IMR-90 (cell line): ENCODE results near the gene IL37. TPM values are rescaled to one million over a fixed set of nuclear protein-coding genes. Genes with fewer than 3 reads are reported as not detected.

Experiments used
- ATAC-seq: fragments of 200-7000 bp; cut with Tn5 transposase; 2 replicates; pipeline ENCODE4 v1.9.1; 2020; ENCODE audit warnings: low read depth, mild to moderate bottlenecking, moderate library complexity
- BruUV-seq: library from RNA; stranded (reverse); fragments of 400-500 nt; replicated peaks from 2 replicates; lab custom pipeline; 2021; lab: Mats Ljungman, UMichigan
- CTCF ChIA-PET: fragments of 300-600 bp; formaldehyde crosslinking; extraction: SDS; loops from one replicate; lab custom pipeline; 2021; ENCODE audit warnings: antibody characterized with exemption; lab: Yijun Ruan, JAX
- POLR2A ChIA-PET: fragments of 300-600 bp; sonication (Branson Sonifier 250); formaldehyde crosslinking; loops from one replicate; lab custom pipeline; 2022; ENCODE audit warnings: antibody characterized with exemption; ENCODE audit not compliant: unreplicated experiment; lab: Charles Lee
- DNase-seq: peaks from one replicate; pipeline ENCODE4 v3.0.0; 2013
- H2AFZ ChIP-seq: replicated peaks from 2 replicates; pipeline ENCODE3; 2013; ENCODE audit warnings: low read length, mild to moderate bottlenecking; ENCODE audit not compliant: poor library complexity
- H2AK5ac ChIP-seq: 2 replicates; pipeline ENCODE4 v1.6.1; 2013; ENCODE audit warnings: low read depth, low read length, inconsistent platforms
- H2AK9ac ChIP-seq: replicated peaks from 2 replicates; pipeline ENCODE3; 2013; ENCODE audit warnings: mild to moderate bottlenecking, low read depth, low read length, moderate library complexity; ENCODE audit not compliant: poor library complexity
- H2BK120ac ChIP-seq: 2 replicates; pipeline ENCODE4 v1.6.1; 2013; ENCODE audit warnings: low read depth, low read length, inconsistent platforms
- H2BK15ac ChIP-seq: 3 replicates; pipeline ENCODE4 v1.6.1; 2013; ENCODE audit warnings: low read depth, low read length, inconsistent platforms
- H2BK20ac ChIP-seq: 2 replicates; pipeline ENCODE4 v1.6.1; 2013; ENCODE audit warnings: low read depth, mild to moderate bottlenecking, inconsistent platforms, low read length, moderate library complexity
- H2BK5ac ChIP-seq: 2 replicates; pipeline ENCODE4 v1.6.1; 2013; ENCODE audit warnings: mild to moderate bottlenecking, low read depth, low read length, inconsistent platforms; ENCODE audit not compliant: poor library complexity, severe bottlenecking
- H3K14ac ChIP-seq: replicated peaks from 2 replicates; pipeline ENCODE4 v1.6.1; 2013; ENCODE audit warnings: low read depth, low read length, inconsistent platforms
- H3K18ac ChIP-seq: 2 replicates; pipeline ENCODE4 v1.6.1; 2013; ENCODE audit warnings: low read depth, low read length, control low read depth
- H3K23ac ChIP-seq: 2 replicates; pipeline ENCODE4 v1.6.1; 2013; ENCODE audit warnings: low read depth, low read length, inconsistent platforms
- H3K27ac ChIP-seq: 2 replicates; pipeline ENCODE4 v1.5.1; 2013; ENCODE audit warnings: mild to moderate bottlenecking, control low read depth, low read length; ENCODE audit not compliant: insufficient read depth
- H3K27me3 ChIP-seq: 2 replicates; pipeline ENCODE4 v1.6.1; 2013; ENCODE audit warnings: low read length; ENCODE audit not compliant: control insufficient read depth, insufficient read depth
- H3K36me3 ChIP-seq: 2 replicates; pipeline ENCODE4 v1.6.1; 2013; ENCODE audit warnings: low read length, mixed read lengths; ENCODE audit not compliant: control insufficient read depth, insufficient read depth
- H3K4ac ChIP-seq: 2 replicates; pipeline ENCODE4 v1.6.1; 2013; ENCODE audit warnings: low read depth, low read length, inconsistent platforms
- H3K4me1 ChIP-seq: 2 replicates; pipeline ENCODE4 v1.6.1; 2013; ENCODE audit warnings: low read length, mixed read lengths; ENCODE audit not compliant: control insufficient read depth, insufficient read depth
- H3K4me2 ChIP-seq: 2 replicates; pipeline ENCODE4 v1.6.1; 2013; ENCODE audit warnings: low read depth, mild to moderate bottlenecking, control low read depth, low read length, moderate library complexity
- H3K4me3 ChIP-seq: 2 replicates; pipeline ENCODE4 v1.5.1; 2013; ENCODE audit warnings: low read depth, mild to moderate bottlenecking, control low read depth, low read length, moderate library complexity; ENCODE audit not compliant: insufficient read depth
- H3K56ac ChIP-seq: 2 replicates; pipeline ENCODE4 v1.6.1; 2013; ENCODE audit warnings: low read length, inconsistent platforms; ENCODE audit not compliant: insufficient read depth; ENCODE audit errors: extremely low read depth
- H3K79me1 ChIP-seq, 2 experiments: 2 replicates each; pipeline ENCODE4 v1.6.1; 2013; ENCODE audit warnings: low read length in 2 of 2, inconsistent platforms in 1 of 2, low read depth in 1 of 2
- H3K9ac ChIP-seq: 2 replicates; pipeline ENCODE4 v1.6.1; 2013; ENCODE audit warnings: low read depth, low read length, control low read depth
- H3K9me1 ChIP-seq: 2 replicates; pipeline ENCODE4 v1.6.1; 2013; ENCODE audit warnings: low read length, inconsistent platforms; ENCODE audit not compliant: insufficient read depth
- H3K9me3 ChIP-seq: 2 replicates; pipeline ENCODE4 v1.6.1; 2013; ENCODE audit warnings: low read length; ENCODE audit not compliant: control insufficient read depth, insufficient read depth
- H4K20me1 ChIP-seq: 2 replicates; pipeline ENCODE4 v1.6.1; 2013; ENCODE audit warnings: low read length, inconsistent platforms; ENCODE audit not compliant: insufficient read depth
- H4K5ac ChIP-seq: 2 replicates; pipeline ENCODE4 v1.6.1; 2013; ENCODE audit warnings: mild to moderate bottlenecking, low read depth, low read length, control low read depth
- H4K8ac ChIP-seq, 2 experiments: 2 replicates each; pipeline ENCODE4 v1.6.1; 2013; ENCODE audit warnings: low read depth in 2 of 2, low read length in 2 of 2, control low read depth in 1 of 2, inconsistent platforms in 1 of 2
- H4K91ac ChIP-seq: 2 replicates; pipeline ENCODE4 v1.6.1; 2013; ENCODE audit warnings: low read depth, low read length, inconsistent platforms; ENCODE audit not compliant: insufficient read depth
- CHD1 ChIP-seq: IDR thresholded peaks from 2 replicates; pipeline ENCODE4 v1.6.1; 2012; ENCODE audit warnings: low read depth, low read length, improper control_type of control experiment
- WGBS, 2 experiments: methylation state at CpG; one replicate each; pipeline versions ENCODE4 v1.1.5 to v1.1.7; 2013; ENCODE audit warnings: missing lambda C conversion rate in 2 of 2; ENCODE audit not compliant: insufficient read length in 1 of 2; ENCODE audit errors: extremely low coverage in 2 of 2; 5-methylcytosine and 5-hydroxymethylcytosine counted together
- dilution Hi-C: fragments of 300-500 bp; cut with HindIII; formaldehyde crosslinking; loops from one replicate; pipeline ENCODE4 v1.14.3; 2018; ENCODE audit warnings: low sequenced_read_pairs; ENCODE audit not compliant: unreplicated experiment
- in situ Hi-C: fragments of 300-500 bp; cut with MboI; formaldehyde crosslinking; loops from 3 replicates; pipeline ENCODE4 v1.14.3; 2019; ENCODE audit warnings: low sequenced_read_pairs, inconsistent platforms, mixed read lengths
- intact Hi-C: fragments of 100-400 bp; cut with micrococcal nuclease; formaldehyde crosslinking; loops from 2 replicates; pipeline ENCODE4 v1.10.0; 2022
- polyA plus RNA-seq, 3 experiments: library from polyadenylated mRNA; depleted of rRNA; stranded (reverse); fragments of >200 nt; gene quantifications; 2 replicates each; pipeline ENCODE4 v1.2.3, GENCODE V29; 2012; ENCODE audit warnings: low replicate concordance in 1 of 3
- total RNA-seq: library from RNA; depleted of rRNA; stranded (reverse); fragments of >200 nt; gene quantifications from 2 replicates; pipeline ENCODE4 v1.2.3, GENCODE V29; 2012

IL37 gene
- total and polyA plus RNA-seq, 2 of the 4 experiments (the other 2 are of a cell fraction): 0.15 TPM; not detected in 1

- peak overlapping the region; percentile 57 for H4K91ac ChIP-seq
- H3K23ac ChIP-seq: peak overlapping the region; percentile 44
- peaks cover 14% of the 10 kb centered on the region for H3K4me1 ChIP-seq
- no peak overlapping the region for H2AK9ac ChIP-seq
- no peak for ATAC-seq
- no CpG with 5 or more reads among the region's 4 CpGs for WGBS, 2 experiments
- peak overlapping the region; percentile 93; the same call in 1 of the 2 replicates for H2BK20ac ChIP-seq
- in situ Hi-C loops (loop anchor here (10.0 kb wide), 1 partner anchor 122 kb away; no protein-coding TSS in a partner anchor), intact Hi-C loops (no loop called here), dilution Hi-C loops (no loop called here)
- TF ChIP-seq CHD1: no peak
- CTCF ChIA-PET: no interaction called here
- H3K9ac ChIP-seq: no peak overlapping the region
- POLR2A ChIA-PET: no interaction called here
- H2BK120ac ChIP-seq: peak overlapping the region; percentile 90
- H4K20me1 ChIP-seq: no peaks in the 10 kb centered on the region
- DNase-seq: peak; percentile 17
- no peak overlapping the region for H3K4me2 ChIP-seq
- H2AK5ac ChIP-seq: peak overlapping the region; percentile 97
- no peaks in the 10 kb centered on the region; a peak in 1 of 4 replicates for H3K79me1 ChIP-seq
- H3K56ac ChIP-seq: no peak overlapping the region
- peak overlapping the region; percentile 79; the same call in 2 of the 3 replicates for H2BK15ac ChIP-seq
- peak overlapping the region; percentile 64 for H3K14ac ChIP-seq
- no TSS peak for BruUV-seq
- peak overlapping the region; percentile 80 for H2AFZ ChIP-seq
- peak overlapping the region; percentile 70; the same call in 1 of the 2 replicates for H4K5ac ChIP-seq
- H3K9me1 ChIP-seq: peaks cover 15% of the 10 kb centered on the region
- H3K27ac ChIP-seq: no peak overlapping the region; the same call in 1 of the 2 replicates
- H3K36me3 ChIP-seq: no peaks in the 10 kb centered on the region
- H3K4ac ChIP-seq: peak overlapping the region; percentile 92; the same call in 1 of the 2 replicates
- no peaks in the 10 kb centered on the region for H3K9me3 ChIP-seq
- H3K4me3 ChIP-seq: no peak overlapping the region
- peak overlapping the region; percentile 63; the same call in 1 of the 2 replicates for H3K18ac ChIP-seq
- no peaks in the 10 kb centered on the region for H3K27me3 ChIP-seq
- H2BK5ac ChIP-seq: peak overlapping the region; percentile 73
- H4K8ac ChIP-seq: peak overlapping the region; percentile 38 to 79; a peak in 3 of 4 replicates
Observed at GRCh38 chr2:112876971-112877361, 34.0 kb upstream of the IL37 start.
